Measurements from ENCODE around the gene VSIG10L2.

Gene VSIG10L2

DNA sequence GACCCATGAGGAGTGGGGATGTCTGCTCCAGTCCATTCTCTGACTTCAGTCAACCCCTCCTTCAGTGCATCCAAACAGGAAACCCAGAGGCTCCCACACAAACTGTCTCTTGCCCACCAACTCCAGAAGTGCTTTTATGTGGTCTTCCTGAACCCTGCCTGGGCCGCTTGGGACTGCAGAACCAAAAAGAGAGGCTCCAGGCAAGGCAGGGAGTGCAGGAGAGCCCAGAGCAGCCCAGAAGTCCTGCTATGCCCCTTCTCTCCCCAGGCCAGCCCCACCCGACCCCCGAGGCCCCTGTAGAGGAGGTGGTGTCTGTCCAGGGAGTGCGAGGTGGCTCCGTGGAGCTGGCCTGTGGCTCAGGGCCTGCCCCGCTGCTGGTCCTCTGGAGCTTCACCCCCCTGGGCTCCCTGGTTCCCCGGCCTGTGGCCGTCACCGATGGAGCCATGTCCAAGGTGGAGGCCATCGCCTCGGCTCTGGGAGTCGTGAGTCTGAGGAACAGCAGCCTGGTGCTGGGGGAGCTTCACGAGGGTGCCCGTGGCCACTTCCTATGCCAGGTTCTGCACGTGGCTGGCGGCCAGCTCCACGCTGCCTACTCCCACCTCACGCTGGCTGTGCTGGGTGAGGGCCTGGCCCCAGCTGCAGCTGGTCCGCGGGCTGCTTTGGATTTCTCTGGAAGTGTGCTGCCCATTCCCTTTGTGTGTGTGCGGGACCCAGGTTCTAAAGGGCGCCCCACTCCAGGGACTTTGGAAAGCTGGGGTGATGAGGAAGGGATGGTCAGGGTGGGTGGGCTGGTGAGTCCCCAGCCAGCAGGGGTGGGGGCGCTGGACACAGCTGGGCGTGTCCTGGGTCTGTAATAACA, 1.8 kb downstream of the VSIG10L2 start:
- DNase-seq (ENCODE audit: low read depth, low spot score) = no peak

DNA sequence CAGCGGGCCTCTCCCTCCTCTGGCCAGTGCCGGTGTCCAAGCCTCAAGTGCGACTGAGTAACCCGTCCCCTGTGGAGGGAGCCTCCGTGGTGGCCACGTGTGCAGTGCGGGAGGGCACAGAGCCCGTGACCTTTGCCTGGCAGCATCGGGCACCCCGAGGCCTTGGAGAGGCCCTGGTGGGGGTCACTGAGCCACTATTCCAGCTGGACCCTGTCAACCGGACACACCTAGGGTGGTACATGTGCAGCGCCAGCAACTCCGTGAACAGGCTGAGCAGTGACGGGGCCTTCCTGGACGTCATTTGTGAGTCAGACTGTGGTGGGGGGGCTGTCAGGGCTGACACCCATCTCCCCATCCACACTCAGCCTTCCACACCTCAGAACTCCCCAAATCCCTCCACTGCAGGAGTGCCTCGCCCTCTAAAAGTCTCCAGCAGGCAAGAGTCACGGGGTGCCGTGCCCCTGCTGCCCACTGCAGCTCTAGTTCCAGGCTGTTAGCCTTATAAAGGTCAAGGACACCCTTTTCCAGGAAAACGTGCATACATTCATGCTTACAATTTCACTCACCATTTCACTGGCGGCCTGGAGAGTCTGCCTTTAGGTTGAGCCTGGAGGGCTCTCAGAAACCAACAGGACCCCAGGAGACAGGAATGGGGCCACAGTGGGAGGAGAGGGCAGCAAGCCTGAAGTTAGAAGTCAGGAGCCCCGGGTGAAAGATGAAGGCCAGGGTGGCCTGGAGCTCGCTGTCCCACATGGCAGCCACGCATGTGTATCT, 2.6 kb downstream of the VSIG10L2 start:
- no peak for DNase-seq (ENCODE audit: low read depth, low spot score)

DNA sequence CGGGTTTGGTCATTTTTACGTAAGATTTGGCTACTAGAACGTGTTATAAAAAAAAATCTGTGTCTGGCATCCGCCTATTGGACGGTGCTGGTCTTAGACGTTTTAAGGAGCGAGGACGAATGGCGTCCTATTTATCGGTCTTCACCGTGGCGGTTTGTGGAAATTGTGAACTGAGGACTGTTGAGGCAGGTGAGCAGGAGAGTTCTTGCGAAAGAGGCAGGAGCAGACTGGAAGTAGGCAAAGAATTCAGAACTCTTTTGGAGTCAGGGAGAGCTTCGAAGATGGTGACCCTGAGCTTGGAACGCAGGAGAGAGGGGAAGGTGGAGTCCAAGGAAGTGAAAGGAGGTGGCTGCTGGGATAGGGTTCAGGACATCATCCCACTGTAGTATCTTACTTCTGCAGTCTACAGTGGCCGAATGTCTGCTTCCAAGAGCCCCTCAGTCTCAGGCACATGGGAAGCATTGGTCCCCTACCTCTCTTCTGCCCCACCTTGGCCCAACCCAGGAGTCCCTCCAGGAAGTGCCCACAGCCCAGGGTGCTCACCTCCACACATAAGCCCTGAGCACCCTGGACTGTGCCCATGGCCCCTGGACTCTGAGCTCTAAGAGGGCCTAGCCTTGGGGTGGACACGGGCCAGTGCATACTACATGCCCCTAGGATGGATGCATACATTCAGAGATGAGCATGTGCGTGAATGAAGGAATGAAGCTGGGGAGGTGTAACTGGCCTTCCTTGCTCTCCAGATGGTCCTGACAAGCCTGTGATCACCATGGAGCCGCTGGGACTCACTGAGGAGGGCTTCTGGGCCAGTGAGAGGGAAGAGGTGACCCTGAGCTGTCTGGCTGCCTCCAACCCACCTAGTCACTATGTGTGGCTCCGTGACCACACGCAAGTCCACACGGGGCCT, 3.7 kb downstream of the VSIG10L2 start:
- DNase-seq (ENCODE audit: low read depth, low spot score) = no peak

DNA sequence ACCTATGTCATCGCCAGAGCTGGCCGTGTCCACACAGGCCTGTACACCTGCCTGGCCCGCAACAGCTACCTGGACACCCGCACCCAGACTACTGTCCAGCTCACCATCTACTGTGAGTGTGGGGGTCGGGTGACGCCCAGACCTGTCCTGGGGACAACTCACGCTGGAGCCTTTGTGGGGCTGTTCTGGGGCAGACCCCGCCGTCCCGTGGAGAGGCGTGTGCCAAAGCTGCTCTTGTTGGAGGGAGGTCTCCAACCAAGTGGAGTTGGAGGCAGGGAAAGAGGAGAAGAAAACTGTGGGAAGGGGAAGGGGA, 4.3 kb downstream of the VSIG10L2 start:
- no peak for DNase-seq (ENCODE audit: low read depth, low spot score)

DNA sequence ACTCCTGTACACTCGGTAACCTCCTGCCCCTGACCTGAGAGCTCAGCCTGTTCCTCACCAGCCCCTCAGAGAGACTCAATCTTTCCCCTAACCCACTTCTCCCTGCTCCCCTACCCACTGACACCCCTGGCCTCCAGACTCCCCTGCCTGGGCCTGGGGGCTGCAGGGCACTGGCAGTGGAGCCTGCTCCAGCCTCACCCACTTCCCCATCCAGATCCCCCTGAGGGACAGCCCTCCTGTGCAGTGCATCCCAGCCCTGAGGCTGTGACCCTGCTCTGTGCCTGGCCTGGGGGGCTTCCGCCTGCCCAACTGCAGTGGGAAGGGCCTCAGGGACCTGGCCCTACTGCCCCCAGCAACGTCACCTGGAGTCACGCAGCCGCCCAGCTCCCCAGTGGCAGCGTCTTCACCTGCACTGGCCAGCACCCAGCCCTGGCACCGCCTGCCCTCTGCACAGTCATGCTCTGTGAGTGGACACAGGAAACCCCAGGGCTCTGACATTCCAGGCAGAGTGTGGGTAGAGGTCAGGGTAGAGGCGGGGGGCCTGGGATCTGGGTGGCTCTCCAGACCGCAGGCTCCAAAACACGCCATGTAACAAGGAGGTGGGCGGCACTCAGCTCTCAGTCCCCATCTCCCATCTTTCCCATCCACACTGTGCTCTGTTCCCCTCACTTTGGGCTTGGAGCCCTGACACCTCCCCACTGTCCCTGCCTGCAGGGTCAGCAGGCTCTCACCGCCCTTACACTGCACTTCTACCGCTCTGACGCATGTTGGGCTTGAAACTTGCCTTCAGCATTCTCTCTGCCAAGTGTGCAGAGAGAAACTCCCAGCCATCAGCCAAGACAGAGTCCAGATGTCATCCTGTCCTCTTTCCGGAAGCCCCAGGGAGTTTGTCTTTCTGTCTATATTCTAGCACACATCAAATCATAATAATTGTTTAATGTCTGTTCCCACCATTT, 5.1 kb downstream of the VSIG10L2 start:
- DNase-seq (ENCODE audit: low read depth, low spot score) = no peak

DNA sequence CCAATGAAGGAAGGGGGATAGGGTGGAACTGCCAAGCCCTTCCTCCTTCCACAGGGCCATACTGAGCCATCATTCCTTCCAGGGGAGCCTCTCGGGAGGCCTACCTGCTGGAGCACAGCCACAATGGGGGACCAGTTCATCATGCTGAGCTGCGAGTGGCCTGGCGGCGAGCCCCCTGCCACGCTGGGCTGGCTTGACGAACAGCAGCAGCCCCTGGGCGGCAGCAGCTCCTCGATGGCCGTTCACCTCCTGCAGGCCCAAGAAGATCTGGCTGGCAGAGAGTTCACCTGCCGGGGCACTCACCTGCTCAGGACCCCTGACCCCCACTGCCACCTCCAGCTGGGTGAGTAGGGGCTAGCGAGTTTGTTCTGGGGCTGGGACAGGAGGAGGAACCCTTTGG, 5.9 kb downstream of the VSIG10L2 start:
- DNase-seq (ENCODE audit: low read depth, low spot score) = no peak

DNA sequence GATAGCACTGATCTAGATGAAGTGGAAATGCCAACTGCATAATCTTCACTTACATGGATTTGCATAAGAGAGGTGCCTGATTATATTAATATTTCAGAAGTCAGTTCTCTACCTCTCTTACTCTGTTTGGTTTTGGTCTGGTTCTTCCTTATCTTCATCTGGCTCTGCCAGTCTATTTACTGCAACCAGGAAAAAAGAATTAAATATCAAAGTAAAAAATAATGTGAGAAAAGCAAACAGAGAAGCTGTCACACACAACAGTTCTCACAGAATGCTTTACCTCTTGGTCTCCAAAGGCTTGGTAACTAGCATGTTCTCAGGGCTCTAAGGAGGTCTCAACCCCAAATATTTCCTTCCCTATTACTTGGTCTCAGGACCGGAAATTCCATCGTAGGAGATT, 6.7 kb downstream of the VSIG10L2 start:
- no peak for DNase-seq (ENCODE audit: low read depth, low spot score)

DNA sequence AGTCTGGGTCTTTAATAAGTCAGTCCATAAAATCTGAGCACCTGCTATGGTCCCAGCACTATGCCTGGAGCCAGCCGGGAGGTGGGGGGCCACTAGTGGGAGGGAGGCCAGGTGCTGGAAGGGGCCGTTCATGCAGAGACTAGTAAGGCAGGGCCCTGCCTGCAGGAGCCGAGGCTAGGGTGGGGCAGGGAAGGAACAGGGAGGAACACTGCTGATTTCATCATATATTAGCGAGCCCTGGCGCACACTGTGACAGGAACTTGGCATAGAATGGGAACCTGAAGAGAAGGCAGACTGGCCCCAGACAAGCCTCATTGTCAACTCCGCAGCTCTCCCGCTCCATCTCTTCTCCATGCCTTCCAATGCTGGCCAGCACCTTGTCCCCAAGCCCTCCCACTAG, 7.1 kb downstream of the VSIG10L2 start:
- DNase-seq (ENCODE audit: low read depth, low spot score) = no peak

DNA sequence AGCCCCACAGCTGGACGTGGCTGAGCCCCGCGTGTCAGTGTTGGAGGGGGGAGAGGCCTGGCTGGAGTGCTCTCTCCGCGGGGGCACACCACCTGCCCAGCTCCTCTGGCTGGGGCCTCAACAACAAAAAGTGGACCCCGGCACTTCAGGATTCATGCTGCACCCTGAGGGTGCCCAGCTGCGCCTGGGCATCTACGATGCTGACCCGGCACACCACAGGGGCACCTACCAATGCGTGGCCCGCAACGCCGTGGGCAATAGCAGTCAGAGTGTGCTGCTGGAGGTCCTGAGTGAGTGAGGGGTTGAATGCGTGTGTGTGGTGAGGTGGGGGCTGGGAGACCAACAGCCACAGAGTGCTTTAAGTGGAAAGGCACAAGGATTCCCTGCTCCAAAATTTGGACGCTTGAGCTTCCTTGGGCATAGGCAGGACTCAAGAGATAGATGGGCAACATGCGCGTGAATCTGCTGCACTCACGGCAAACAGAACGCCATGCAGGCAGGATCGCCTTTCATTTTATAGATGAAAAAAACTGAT, 7.6 kb downstream of the VSIG10L2 start:
- no peak for DNase-seq (ENCODE audit: low read depth, low spot score)

DNA sequence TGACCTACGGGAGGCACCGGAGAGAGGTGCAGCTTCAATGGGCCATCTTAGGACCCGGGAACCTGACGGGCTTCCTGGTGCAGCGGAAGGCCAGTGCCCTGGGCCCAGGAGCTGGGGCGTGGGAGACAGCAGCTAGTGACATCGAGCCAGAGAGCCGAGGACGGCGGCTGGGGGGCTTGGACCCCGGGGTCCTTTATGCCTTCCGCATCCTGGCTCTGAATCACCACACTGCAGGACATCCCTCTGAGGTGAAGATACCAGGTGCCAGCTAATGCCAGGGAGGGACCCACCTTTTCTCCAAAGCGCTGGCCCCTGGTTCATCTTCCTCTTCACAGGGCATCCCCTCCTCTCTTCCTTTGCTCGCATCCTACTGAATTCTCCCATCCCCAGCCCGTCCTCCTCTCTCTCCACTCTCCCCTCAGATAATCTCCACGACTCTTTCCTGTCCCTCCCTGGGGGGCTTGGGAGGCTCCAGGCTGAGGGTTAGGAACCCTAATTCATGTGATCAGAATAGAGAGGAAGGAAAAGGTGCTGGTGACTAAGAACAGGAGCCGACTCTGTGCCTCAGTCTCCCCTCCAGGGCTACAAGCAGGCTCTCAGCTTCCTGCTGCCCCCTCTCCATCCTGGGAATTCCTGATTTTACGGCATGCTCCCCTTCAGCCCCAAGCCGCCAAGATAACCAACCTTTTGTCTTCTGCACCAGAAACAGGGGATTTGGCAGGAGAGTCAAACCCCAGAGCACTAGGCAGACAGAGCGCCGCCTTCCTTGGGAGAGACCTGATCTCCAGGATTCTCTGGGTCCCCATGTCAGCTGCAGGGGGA, 8.5 kb downstream of the VSIG10L2 start:
- DNase-seq (ENCODE audit: low read depth, low spot score) = no peak

DNA sequence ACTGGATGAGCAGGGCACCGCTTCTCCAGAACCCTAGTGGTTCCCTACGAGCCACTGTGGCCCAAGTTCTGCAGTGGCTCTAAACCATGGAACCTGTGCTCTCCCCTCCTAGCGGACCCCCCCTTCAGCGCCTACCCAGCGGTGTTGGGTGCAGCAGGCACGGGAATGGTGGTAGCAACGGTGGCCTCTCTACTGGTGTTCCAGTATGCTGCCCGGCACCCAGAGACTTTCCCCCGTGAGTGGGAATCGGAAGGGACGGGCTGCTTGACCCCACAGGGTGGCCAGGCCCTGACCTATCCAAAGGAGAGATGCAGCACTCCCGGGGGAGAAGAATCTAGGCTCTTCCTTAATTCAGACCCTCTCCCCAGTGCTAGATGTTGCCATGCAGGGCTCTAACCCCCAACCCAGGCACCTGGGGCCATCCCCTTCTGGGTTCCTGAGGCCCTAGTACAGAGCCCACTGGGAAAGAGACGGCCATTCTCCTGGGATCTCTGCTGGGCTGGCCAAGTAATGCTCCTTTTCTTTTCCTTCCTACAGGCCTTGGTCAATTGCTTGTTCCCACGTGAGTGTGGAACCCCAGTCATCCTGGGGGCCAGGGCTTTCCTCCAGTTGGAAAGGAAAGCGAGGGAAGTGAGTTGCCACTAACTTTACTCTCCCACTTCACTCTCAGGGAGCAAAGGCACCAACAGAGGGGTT, 9.2 kb downstream of the VSIG10L2 start:
- DNase-seq (ENCODE audit: low read depth, low spot score) = no peak

DNA sequence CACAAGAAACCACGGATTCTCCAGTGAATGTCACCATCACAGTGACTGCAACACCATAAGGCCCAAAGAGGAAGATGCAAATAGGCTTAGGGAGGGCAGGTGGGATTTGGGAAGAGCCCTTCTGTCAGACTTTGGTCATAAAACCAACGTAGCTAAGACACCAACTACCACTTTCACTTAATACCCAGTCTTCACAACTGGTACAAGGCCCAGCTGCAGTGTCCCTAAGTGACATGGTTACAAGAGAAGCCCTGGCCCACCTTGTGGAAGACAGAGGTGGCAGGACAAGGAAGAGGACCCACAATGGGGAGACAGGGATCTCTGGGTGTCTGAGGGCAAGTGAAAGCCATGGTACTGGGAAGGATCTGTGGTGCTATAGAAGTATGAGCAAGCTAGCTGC, 10.0 kb downstream of the VSIG10L2 start:
- no peak for DNase-seq (ENCODE audit: low read depth, low spot score)

DNA sequence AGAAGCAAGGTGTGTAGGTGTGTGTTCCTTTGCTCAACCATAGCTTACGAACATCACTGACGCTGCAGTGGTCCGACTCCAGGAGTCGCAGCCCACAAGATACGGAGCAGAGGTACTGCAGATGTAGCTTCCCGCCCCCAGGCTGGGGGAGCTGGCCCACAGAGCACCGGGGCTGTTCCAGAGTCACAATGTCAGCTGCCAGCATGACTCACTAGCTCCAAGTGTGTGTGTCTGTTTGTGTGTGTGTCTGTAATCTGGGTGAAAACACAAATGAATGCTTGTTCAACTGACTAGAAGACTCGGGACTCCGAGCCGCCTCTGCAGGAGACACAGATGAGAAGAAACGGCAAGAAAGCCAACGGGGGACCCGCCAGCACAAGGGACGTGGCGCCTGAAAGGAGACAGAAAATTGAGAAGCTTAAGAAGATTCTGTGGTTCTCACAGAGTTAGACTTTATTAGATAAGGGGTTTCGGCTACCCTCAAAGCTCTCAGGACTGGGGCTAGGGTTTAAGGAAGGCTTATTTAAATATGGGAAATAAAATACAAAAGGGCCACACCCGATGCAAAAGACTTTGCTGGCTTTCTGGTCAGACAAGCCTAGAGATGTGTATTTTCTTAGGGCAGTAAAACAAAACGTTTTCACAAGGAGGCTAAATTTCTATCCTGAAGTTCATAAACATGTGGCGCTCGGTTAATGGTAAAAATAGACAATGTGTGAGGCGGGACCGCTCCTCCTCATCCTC, 10.7 kb downstream of the VSIG10L2 start:
- DNase-seq (ENCODE audit: low read depth, low spot score) = no peak

DNA sequence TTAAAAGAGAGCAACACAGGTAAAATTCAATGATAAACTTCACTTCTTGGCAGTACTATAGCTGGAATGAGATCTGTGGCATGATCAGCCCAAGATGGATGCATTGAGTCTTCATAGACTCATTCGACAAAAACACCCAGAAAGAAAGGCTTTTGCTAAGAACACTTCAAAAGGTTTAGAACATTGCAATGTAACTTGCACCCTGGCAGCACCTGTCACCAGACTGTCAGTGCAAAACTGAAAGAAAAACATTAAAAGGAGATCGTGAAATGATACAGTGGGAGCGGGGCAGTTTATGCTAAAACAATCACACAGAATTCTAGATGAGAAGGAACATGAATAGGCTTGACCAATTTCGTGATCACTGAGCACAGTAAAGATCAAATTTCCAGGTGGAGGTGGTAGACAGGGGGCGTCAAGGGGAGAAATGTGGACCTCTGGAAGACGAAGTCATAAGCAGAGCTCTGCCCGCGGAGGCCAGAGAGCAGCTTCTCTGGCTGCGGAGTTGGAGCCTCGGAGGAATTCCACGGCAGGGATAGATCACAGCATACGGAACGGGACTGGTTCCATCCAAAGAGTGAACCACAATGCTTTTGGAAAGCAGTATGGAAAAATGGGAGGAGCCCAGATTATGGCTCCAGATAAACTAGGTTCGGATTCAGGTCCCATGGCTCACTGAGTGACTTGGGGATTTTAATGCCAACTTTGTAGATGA, 11.9 kb downstream of the VSIG10L2 start:
- no peak for DNase-seq (ENCODE audit: low read depth, low spot score)

DNA sequence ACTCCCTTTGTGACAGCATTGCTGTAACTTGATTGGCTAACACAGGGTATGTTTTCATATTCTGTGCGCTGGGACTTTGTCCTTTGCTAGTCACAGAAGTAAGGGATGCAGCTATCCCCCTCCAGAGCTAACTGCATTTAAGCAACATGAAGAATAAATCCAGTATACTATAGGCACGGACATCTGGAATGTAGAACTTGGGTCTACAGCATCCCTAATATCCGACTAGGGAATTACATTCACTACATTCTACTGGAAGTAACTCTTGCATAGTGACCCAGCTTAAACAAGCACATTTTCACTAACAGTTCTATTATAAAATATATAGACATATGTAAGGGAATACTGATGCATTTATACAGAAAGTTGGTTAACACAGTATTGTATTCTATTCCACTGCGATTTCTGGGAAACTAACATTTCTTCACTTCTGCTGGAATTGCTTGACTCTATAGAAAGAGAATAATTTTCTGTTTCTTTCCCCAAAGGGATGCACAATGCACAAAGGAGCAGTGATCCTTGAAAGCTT, 13.1 kb downstream of the VSIG10L2 start:
- DNase-seq (ENCODE audit: low read depth, low spot score) = no peak

DNA sequence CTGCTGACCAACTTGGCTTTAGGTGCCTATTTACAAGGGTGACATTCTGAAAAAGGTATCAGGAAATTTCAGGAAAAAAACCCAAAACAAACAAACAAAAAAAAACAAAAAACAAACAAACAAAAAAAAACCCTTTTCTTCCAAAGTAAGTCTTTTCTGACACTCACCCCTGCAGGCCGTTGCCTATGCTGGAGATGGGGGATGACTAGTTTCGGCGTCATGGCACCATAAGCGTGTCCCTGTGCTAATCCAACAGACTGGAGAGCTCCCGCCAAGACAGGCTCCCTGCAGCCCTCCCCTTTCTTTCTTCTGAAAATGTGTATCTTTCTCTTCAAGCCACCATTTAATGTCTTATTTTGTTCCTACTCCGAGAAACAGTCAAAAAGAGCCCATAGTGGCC, 13.7 kb downstream of the VSIG10L2 start:
- no peak for DNase-seq (ENCODE audit: low read depth, low spot score)

DNA sequence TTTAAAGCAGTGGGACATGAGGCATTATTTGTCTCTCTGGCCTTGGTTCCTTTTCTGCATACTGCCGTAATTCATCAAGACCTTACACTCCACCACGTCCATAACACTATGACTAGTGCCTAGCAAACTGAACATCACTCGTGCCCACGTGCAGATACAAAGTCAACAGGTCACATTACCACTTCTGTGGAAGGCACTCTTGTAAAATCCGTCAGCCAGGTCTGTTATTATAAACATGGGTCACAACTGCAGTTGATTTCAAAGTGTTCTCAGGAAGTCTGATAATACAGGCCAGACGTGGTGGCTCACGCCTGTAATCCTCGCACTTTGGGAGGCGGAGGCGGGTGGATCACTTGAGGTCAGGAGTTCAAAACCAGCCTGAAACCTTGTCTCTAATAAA, 14.1 kb downstream of the VSIG10L2 start:
- DNase-seq (ENCODE audit: low read depth, low spot score) = no peak

DNA sequence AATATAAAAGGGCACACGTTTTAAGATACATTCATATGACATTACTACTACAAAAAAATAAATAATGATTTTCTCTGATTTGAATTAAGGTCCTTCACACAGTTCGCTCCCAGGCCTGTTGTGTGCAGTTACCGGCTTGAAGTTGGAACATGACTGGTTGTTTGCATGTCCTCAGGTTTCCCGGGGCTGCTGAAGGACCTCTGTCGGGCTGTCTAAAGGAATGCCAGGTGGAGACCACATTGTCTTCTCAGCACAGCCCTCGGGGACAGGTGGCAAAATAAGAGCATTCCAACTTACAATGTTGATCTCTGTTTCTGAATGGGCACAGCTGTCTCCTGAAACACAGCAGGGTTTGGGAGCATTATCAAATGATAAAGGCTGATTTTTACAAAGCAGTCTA, 14.9 kb downstream of the VSIG10L2 start:
- DNase-seq (ENCODE audit: low read depth, low spot score) = no peak

Measured in activated CD4-positive, CD25-positive, alpha-beta regulatory T cell treated with anti-CD3 and anti-CD28 coated beads, Interleukin-2, amount 50 U/mL, for 16 hours (primary cell).